ENCODE data around the gene PLA2G4A. TPM values are rescaled to one million over a fixed set of nuclear protein-coding genes. Genes with fewer than 3 reads are reported as not detected.

The PLA2G4A gene
- total RNA-seq, 1 donor from 2014 or later, result 0.63 TPM

GRCh38 chr1:186974774-186975181 is 146.0 kb downstream of the PLA2G4A start:
- DNase-seq (ENCODE audit: low spot score) (no peak), ATAC-seq (no peak)

DNA sequence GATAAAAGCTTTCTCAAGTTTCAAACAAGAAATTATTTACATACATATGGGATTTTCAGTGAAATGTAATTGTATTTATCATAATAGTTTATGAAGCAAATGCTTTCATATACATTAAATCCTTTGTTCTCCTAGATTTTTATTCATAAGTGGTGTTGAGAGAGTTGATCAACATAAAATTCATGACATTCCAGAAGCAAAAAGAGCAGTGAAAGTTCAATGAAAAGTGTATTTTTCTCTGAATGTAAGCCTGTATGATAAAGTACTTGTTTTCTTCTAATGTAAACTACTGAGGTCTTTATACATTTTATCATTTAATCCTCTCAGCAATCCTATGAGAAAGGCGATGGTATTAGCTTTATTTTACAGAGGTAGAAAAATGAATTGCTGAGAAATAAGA is 146.5 kb downstream of the PLA2G4A start:
- no peak for DNase-seq (ENCODE audit: low spot score)
- no peak for ATAC-seq

DNA sequence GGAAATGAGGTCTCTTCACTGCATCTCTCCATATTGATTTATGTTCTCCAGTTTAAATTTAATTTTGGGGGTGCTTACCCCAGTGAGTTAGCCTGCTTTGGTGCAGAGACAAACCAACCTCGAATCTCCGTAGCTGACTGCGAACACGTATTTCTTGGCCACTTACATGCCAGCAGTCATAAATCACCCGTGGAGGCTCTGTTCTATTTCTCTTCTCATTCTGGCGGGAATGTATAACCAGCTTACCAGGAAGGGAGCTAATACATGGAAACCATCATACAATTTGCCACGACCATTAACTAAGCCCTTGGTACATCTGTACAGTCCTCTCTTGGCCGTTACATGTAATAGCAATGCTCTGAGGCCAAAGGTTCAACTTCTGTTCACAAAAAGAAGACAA is 148.0 kb downstream of the PLA2G4A start:
- ATAC-seq (no peak), DNase-seq (ENCODE audit: low spot score) (no peak)

- ATAC-seq (no peak), DNase-seq (ENCODE audit: low spot score) (no peak)
Observed at GRCh38 chr1:186977266-186977957, 148.7 kb downstream of the PLA2G4A start.

GRCh38 chr1:186978596-186979556 is 150.1 kb downstream of the PLA2G4A start:
- ATAC-seq (no peak), DNase-seq (ENCODE audit: low spot score) (no peak)

GRCh38 chr1:186980400-186980799 is 151.7 kb downstream of the PLA2G4A start:
- DNase-seq (ENCODE audit: low spot score), result no peak
- no peak for ATAC-seq

DNA sequence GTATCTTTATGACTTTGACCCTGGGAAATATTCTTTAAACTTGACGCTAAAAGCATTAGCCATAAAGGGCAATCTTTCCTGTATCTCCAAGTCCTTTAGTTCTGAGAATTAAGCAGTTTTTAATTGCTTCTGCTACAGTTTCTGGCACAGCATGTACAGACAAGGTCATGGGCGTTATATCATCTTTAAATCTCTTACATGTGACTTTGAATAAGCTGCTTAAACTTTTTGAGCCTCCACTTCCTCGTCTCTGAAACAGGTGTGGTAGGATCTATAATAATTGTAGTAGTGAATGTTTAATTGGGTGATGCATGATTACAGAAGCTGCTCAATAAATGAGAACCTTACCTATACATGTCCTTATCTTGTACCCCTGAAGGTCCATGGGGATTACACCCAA is 153.4 kb downstream of the PLA2G4A start:
- ATAC-seq (no peak), DNase-seq (ENCODE audit: low spot score) (no peak)

GRCh38 chr1:186983327-186983726 is 154.6 kb downstream of the PLA2G4A start:
- DNase-seq (ENCODE audit: low spot score), result no peak
- peak; percentile 43 for ATAC-seq

- DNase-seq (ENCODE audit: low spot score) (no peak), ATAC-seq (no peak)
Observed at GRCh38 chr1:186984959-186985358, 156.2 kb downstream of the PLA2G4A start.

GRCh38 chr1:186985889-186986491 is 157.2 kb downstream of the PLA2G4A start:
- no peak for DNase-seq (ENCODE audit: low spot score)
- ATAC-seq, result peak; percentile 92

- ATAC-seq, result no peak
- DNase-seq (ENCODE audit: low spot score), result no peak
Observed at GRCh38 chr1:186987065-186987464, 158.3 kb downstream of the PLA2G4A start.

GRCh38 chr1:186987769-186988168 is 159.0 kb downstream of the PLA2G4A start:
- ATAC-seq, result no peak
- no peak for DNase-seq (ENCODE audit: low spot score)

DNA sequence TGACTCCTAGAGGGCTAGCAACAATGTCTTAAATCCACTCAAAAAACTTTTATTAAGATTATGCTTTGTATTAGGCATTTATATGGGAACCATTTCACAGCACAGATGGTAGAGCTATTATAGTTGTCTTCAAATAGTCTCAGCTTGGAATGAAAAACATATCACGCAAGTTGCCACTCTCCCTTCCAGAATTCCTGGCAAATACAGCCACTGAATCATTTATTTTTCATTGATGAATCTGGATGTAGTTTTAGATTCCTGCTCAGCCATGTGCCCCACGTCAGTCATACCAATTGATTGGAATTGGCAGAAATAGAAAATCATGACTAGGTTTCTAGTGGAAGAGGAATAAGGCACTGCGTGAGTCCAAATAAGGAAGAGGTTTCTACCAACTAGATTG is 165.2 kb downstream of the PLA2G4A start:
- ATAC-seq, result no peak
- no peak for DNase-seq (ENCODE audit: low spot score)

- ATAC-seq, result no peak
- no peak for DNase-seq (ENCODE audit: low spot score)
Observed at GRCh38 chr1:186994897-186995296, 166.1 kb downstream of the PLA2G4A start.

- ATAC-seq (no peak), DNase-seq (ENCODE audit: low spot score) (no peak)
Observed at GRCh38 chr1:186996816-186997215, 168.1 kb downstream of the PLA2G4A start.

GRCh38 chr1:186997877-186998276 is 169.1 kb downstream of the PLA2G4A start:
- DNase-seq (ENCODE audit: low spot score) (no peak), ATAC-seq (no peak)

GRCh38 chr1:186999506-186999905 is 170.8 kb downstream of the PLA2G4A start:
- DNase-seq (ENCODE audit: low spot score) (no peak), ATAC-seq (no peak)

DNA sequence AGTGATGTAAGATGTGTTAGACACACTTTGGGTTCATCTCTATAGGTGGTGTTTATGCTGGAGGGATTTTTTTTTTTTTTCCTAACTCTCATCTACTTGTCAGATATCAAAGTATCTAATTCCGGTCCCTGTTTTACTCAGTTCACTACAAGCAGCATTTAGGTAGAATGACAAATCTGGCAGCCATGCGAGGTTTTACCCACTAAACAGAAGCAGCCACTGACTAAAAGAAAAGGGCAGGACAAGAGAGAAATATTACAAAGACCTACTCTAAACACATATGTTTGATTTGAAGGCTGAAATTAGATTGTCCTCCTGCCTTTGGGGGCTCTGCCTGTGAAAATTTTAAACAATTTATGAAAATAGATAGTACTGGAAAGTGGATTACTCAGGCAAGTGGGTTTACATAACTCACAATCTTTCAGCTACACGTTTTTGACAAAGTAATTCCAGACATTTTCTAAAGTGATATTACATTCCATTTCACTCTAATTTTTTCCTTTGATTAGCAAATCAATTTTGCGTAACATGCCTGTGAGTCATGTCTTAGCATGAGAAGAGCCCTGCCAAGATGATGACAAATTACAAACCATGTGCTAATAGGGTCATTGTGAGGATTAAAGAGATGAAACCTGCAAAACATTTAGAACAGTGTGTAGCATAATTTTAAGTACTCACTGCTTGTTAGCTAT is 172.6 kb downstream of the PLA2G4A start:
- no peak for ATAC-seq

DNA sequence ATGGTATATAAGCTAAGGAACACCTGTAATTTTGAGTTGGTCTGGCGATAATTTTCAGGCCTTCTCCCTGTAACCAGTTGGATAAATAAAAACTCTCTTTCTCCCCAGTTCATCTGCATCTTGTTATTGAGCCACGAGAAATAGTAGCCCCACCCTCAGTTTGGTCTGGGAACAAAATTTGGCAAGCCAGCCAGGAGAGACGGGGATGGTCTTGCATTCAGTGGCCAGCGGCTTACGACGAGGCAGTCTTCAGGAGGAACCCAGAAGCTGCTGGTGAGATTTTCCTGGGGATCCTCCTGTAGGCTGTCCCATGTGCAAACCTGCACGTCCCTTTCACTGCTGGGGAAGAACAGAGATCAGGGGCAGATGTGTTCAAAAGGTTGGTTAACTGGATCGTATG is 174.6 kb downstream of the PLA2G4A start:
- no peak for ATAC-seq

More for the DNA sequence above, 172.6 kb downstream of the PLA2G4A start:
- no peak for DNase-seq (ENCODE audit: low spot score)

DNA sequence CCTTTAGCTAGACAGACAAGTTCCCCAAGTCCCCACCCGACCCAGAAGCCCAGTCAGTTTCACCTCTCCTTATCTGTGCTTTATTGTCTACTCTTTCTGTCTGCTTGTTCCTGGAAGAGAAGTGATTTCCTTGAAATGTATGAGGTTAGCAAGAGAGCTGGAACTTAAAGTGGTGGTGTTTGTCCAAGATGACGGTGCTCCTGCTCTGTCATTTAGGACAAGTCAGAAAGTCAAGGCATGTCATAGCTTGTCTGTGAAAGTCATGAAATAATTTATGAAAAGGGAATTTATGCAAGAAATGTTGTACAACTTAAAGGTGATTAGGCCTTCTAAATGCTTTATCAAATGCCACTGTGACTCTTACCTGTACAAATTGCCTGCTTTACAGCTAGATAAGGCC is 178.1 kb downstream of the PLA2G4A start:
- ATAC-seq, result no peak

More for the DNA sequence above, 174.6 kb downstream of the PLA2G4A start:
- no peak for DNase-seq (ENCODE audit: low spot score)

DNA sequence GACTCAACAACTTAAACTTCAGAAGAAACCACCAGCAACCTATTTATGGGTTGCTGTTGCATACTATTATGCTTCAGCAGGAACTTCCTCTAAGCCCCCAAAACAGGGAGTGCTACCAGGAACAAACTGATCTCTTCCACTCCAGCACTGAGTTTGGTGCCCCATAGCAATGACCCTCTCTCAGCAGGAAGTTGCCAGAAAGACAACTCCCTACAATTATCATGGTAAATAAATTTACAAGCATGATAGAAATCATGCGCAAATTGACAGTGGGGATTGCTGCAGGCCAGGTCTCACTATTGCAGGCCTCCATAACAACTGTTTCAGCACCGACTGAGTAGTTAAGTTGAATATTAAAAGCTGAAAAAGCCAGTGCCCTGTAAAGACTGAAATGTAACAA is 180.6 kb downstream of the PLA2G4A start:
- DNase-seq (ENCODE audit: low spot score), result no peak
- ATAC-seq, result no peak

More for the DNA sequence above, 178.1 kb downstream of the PLA2G4A start:
- DNase-seq (ENCODE audit: low spot score), result no peak
